ENCODE data around the gene SLC3A2. TPM values are rescaled to one million over a fixed set of nuclear protein-coding genes. Genes with fewer than 3 reads are reported as not detected.
"Not testable (repeated sequence)": the region's sequence is repeated elsewhere in the genome, so short reads cannot be mapped to it uniquely, and the experiment has no call there.

SLC3A2 gene
- total RNA-seq, 4 donors from 2014 or later, result 170 to 234 (median 198) TPM

- no peaks in the 10 kb centered on the region for H3K36me3 ChIP-seq
- TF ChIP-seq POLR2A (IDR thresholded peaks at IDR 0.05) (no peak), EP300 (IDR thresholded peaks at IDR 0.05) (no peak), CTCF (IDR thresholded peaks at IDR 0.05) (no peak), POLR2AphosphoS5 (IDR thresholded peaks at IDR 0.05) (no peak)
- DNase-seq (ENCODE audit: low spot score in 2 of 2), result no peak
- H3K9me3 ChIP-seq, result no peaks in the 10 kb centered on the region
- H3K27me3 ChIP-seq, result no peaks in the 10 kb centered on the region
- H3K27ac ChIP-seq, result no peak overlapping the region
- peaks cover 6% of the 10 kb centered on the region for H3K4me1 ChIP-seq
- 82% methylated on average over 4 of the region's 5 CpGs for WGBS
- no peak overlapping the region for H3K4me3 ChIP-seq
These were observed 53.2 kb downstream of the SLC3A2 start for GRCh38 chr11:62933750-62934495.

GRCh38 chr11:62934496-62934785, 53.7 kb downstream of the SLC3A2 start:
- no peak overlapping the region for H3K4me3 ChIP-seq
- no peak overlapping the region for H3K27ac ChIP-seq
- no peaks in the 10 kb centered on the region for H3K36me3 ChIP-seq
- TF ChIP-seq POLR2A (IDR thresholded peaks at IDR 0.05), result no peak
- no peak for TF ChIP-seq POLR2AphosphoS5 (IDR thresholded peaks at IDR 0.05)
- no peaks in the 10 kb centered on the region for H3K27me3 ChIP-seq
- H3K4me1 ChIP-seq, result peaks cover 6% of the 10 kb centered on the region
- no peaks in the 10 kb centered on the region for H3K9me3 ChIP-seq
- 15% methylated on average over 1 of the region's 1 CpG for WGBS
- no peak for DNase-seq (ENCODE audit: low spot score in 2 of 2)

- 83% methylated on average over 2 of the region's 2 CpGs for WGBS
- not testable (repeated sequence) for H3K36me3 ChIP-seq; DNase-seq (ENCODE audit: low spot score in 2 of 2); H3K27me3 ChIP-seq; H3K4me1 ChIP-seq; H3K27ac ChIP-seq; H3K9me3 ChIP-seq; H3K4me3 ChIP-seq
These were observed 56.8 kb downstream of the SLC3A2 start for GRCh38 chr11:62937528-62937927.

Other genes starting within 250 kb of the SLC3A2 start
- 100 to 1,000 TPM in 2 of 4 donors, 10 to 100 TPM in 2; 76.0 to 118 (median 102) TPM for gene GANAB, start 234.3 kb upstream of the SLC3A2 start, total RNA-seq
- gene INTS5, start 227.6 kb upstream of the SLC3A2 start, total RNA-seq, result 10 to 100 TPM; 17.7 to 35.1 (median 31.4) TPM
- gene C11orf98, start 215.7 kb upstream of the SLC3A2 start, total RNA-seq, result 10 to 100 TPM; 12.8 to 29.3 (median 25.7) TPM
- gene CSKMT, start 215.6 kb upstream of the SLC3A2 start, total RNA-seq, result 1 to 10 TPM; 2.8 to 6.0 (median 4.2) TPM
- 10 to 100 TPM in 2 of 4 donors, 1 to 10 TPM in 2; 9.1 to 12.4 (median 9.8) TPM for gene UQCC3, start 209.2 kb upstream of the SLC3A2 start, total RNA-seq
- gene LBHD1, start 208.6 kb upstream of the SLC3A2 start, total RNA-seq, result 1 to 10 TPM; 1.7 to 8.7 (median 3.3) TPM
- gene UBXN1, start 201.8 kb upstream of the SLC3A2 start, total RNA-seq, result 100 to 1,000 TPM; 125 to 194 (median 143) TPM
- 1 to 10 TPM; 3.3 to 7.6 (median 5.9) TPM for gene LRRN4CL, start 191.4 kb upstream of the SLC3A2 start, total RNA-seq
- 10 to 100 TPM; 28.9 to 76.3 (median 59.3) TPM for gene BSCL2, start 173.5 kb upstream of the SLC3A2 start, total RNA-seq
- gene GNG3, start 173.2 kb upstream of the SLC3A2 start, total RNA-seq, result under 1 TPM in 1 of 4 donors, not detected in 3; 0.68 TPM
- 10 to 100 TPM; 21.1 to 51.5 (median 33.6) TPM for gene HNRNPUL2, start 153.4 kb upstream of the SLC3A2 start, total RNA-seq
- 10 to 100 TPM; 16.3 to 42.3 (median 31.7) TPM for gene TTC9C, start 152.4 kb upstream of the SLC3A2 start, total RNA-seq
- 10 to 100 TPM; 10.9 to 32.2 (median 14.3) TPM for gene ZBTB3, start 126.7 kb upstream of the SLC3A2 start, total RNA-seq
- 100 to 1,000 TPM in 1 of 4 donors, 10 to 100 TPM in 3; 46.9 to 117 (median 52.1) TPM for gene POLR2G, start 119.3 kb upstream of the SLC3A2 start, total RNA-seq
- gene TAF6L, start 109.5 kb upstream of the SLC3A2 start, total RNA-seq, result 10 to 100 TPM; 10.2 to 48.7 (median 21.9) TPM
- 10 to 100 TPM; 37.6 to 72.6 (median 59.8) TPM for gene TMEM179B, start 93.5 kb upstream of the SLC3A2 start, total RNA-seq
- 10 to 100 TPM; 15.9 to 30.2 (median 23.4) TPM for gene TMEM223, start 88.9 kb upstream of the SLC3A2 start, total RNA-seq
- 100 to 1,000 TPM in 3 of 4 donors, 10 to 100 TPM in 1; 88.1 to 156 (median 115) TPM for gene NXF1, start 75.5 kb upstream of the SLC3A2 start, total RNA-seq
- gene STX5, start 48.8 kb upstream of the SLC3A2 start, total RNA-seq, result 10 to 100 TPM; 26.8 to 47.8 (median 43.2) TPM
- gene TEX54, start 48.1 kb upstream of the SLC3A2 start, total RNA-seq, result not detected
- gene WDR74, start 41.3 kb upstream of the SLC3A2 start, total RNA-seq, result 10 to 100 TPM; 63.3 to 79.8 (median 70.3) TPM
- gene CHRM1, start 40.5 kb downstream of the SLC3A2 start, total RNA-seq, result 1 to 10 TPM; 2.5 to 5.4 (median 4.5) TPM
- gene SLC22A6, start 104.1 kb downstream of the SLC3A2 start, total RNA-seq, result not detected
- not detected for gene SLC22A8, start 134.9 kb downstream of the SLC3A2 start, total RNA-seq